ENCODE measurements around the gene DSP.

DNA sequence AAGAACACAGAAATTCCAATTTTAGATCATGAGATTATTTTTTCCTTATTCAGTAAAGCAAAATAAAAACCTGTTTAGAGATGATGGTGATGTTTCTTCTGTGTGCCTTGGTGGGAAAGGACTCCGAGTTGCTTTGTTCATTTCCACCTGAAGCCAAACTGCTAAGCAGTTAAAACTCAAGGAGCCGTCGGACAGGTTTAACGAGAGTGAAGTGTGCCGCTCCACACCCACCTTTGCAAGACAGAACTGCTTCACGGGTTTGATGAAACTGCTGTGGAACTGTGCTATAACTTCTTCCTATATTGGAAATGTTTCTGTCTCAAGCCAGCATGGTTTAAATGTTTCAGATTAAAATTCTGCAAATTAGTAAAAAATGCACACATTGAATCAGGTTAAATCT is 9.2 kb upstream of the DSP start:
- TF ChIP-seq, protein P1, sequence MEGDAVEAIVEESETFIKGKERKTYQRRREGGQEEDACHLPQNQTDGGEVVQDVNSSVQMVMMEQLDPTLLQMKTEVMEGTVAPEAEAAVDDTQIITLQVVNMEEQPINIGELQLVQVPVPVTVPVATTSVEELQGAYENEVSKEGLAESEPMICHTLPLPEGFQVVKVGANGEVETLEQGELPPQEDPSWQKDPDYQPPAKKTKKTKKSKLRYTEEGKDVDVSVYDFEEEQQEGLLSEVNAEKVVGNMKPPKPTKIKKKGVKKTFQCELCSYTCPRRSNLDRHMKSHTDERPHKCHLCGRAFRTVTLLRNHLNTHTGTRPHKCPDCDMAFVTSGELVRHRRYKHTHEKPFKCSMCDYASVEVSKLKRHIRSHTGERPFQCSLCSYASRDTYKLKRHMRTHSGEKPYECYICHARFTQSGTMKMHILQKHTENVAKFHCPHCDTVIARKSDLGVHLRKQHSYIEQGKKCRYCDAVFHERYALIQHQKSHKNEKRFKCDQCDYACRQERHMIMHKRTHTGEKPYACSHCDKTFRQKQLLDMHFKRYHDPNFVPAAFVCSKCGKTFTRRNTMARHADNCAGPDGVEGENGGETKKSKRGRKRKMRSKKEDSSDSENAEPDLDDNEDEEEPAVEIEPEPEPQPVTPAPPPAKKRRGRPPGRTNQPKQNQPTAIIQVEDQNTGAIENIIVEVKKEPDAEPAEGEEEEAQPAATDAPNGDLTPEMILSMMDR (conservative IDR thresholded peaks at IDR 0.05), result no peak
- TF ChIP-seq ZFX (IDR thresholded peaks at IDR 0.05), result no peak
